DMS153 (cell line): ENCODE data around the gene NOL4L.

Source experiments
- DNase-seq: peaks from one replicate; lab custom pipeline; 2025; lab: John Stamatoyannopoulos, UW

NOL4L gene

GRCh38 chr20:32576560-32576959, 8.6 kb downstream of the NOL4L start:
- DNase-seq: no peak

- DNase-seq: no peak
Measured at GRCh38 chr20:32575805-32576204, 9.3 kb downstream of the NOL4L start.

- no peak for DNase-seq
Measured at GRCh38 chr20:32575227-32575581, 9.9 kb downstream of the NOL4L start.

- DNase-seq: no peak
Measured at GRCh38 chr20:32574296-32575226, 10.6 kb downstream of the NOL4L start.

- no peak for DNase-seq
Measured at GRCh38 chr20:32573167-32573851, 11.8 kb downstream of the NOL4L start.

- no peak for DNase-seq
Measured at GRCh38 chr20:32572271-32572968, 12.7 kb downstream of the NOL4L start.

GRCh38 chr20:32571566-32571965, 13.6 kb downstream of the NOL4L start:
- no peak for DNase-seq

- DNase-seq: no peak
Measured at GRCh38 chr20:32570401-32571190, 14.5 kb downstream of the NOL4L start.

GRCh38 chr20:32569380-32570305, 15.5 kb downstream of the NOL4L start:
- DNase-seq: no peak

GRCh38 chr20:32569018-32569379, 16.1 kb downstream of the NOL4L start:
- no peak for DNase-seq

- DNase-seq: no peak
Measured at GRCh38 chr20:32567384-32568178, 17.6 kb downstream of the NOL4L start.

- no peak for DNase-seq
Measured at GRCh38 chr20:32566379-32567374, 18.5 kb downstream of the NOL4L start.

- no peak for DNase-seq
Measured at GRCh38 chr20:32565735-32566032, 19.4 kb downstream of the NOL4L start.

- no peak for DNase-seq
Measured at GRCh38 chr20:32564921-32565734, 20.0 kb downstream of the NOL4L start.

- DNase-seq: no peak
Measured at GRCh38 chr20:32564440-32564839, 20.7 kb downstream of the NOL4L start.

- peak; percentile 75 for DNase-seq
Measured at GRCh38 chr20:32563311-32564272, 21.5 kb downstream of the NOL4L start.

GRCh38 chr20:32562495-32562911, 22.6 kb downstream of the NOL4L start:
- DNase-seq: no peak
